Gastrocnemius medialis (tissue), 4 donors: ENCODE data around the gene GALNT16. TPM values are rescaled to one million over a fixed set of nuclear protein-coding genes. Genes with fewer than 3 reads are reported as not detected.
"Not testable (repeated sequence)": the region's sequence is repeated elsewhere in the genome, so short reads cannot be mapped to it uniquely, and the experiment has no call there.

Experiments
- ATAC-seq, 2 donors: fragments of 150-250 bp; one replicate each; pipeline ENCODE4 v1.9.1; 2016
- DNase-seq, 2 donors: peaks; one replicate each; pipeline ENCODE4 v3.0.0-alpha.2; 2019
- H3K27ac ChIP-seq, 4 donors: fragments of 200-600 bp; sonication (generic); 1 replicate in 1 of 4; 2 replicates in 3 of 4; pipeline ENCODE4 v1.5.1; 2016 to 2018; ENCODE audit warnings: mild to moderate bottlenecking in 2 of 4, moderate library complexity in 1 of 4
- H3K27me3 ChIP-seq, 3 donors: fragments of 200-600 bp; sonication (generic) in 2 of 3; 1 replicate in 1 of 3; 2 replicates in 2 of 3; pipeline versions ENCODE4 v1.5.1 to v1.6.0; 2016 to 2019; ENCODE audit warnings: mild to moderate bottlenecking in 1 of 3, moderate library complexity in 1 of 3
- H3K36me3 ChIP-seq, 2 donors: fragments of 200-600 bp; sonication (generic) in 1 of 2; one replicate each; pipeline ENCODE4 v1.5.1; 2017 to 2018
- H3K4me1 ChIP-seq, 2 donors: fragments of 200-600 bp; sonication (generic) in 1 of 2; one replicate each; pipeline ENCODE4 v1.5.1; 2016 to 2017; ENCODE audit warnings: mild to moderate bottlenecking in 2 of 2
- H3K4me3 ChIP-seq, 4 donors: fragments of 200-600 bp; sonication (generic) in 3 of 4; 1 replicate in 1 of 4; 2 replicates in 3 of 4; pipeline ENCODE4 v1.5.1; 2016 to 2019; ENCODE audit warnings: mild to moderate bottlenecking in 2 of 4
- H3K9me3 ChIP-seq, 3 donors: fragments of 200-600 bp; sonication (generic) in 2 of 3; 1 replicate in 1 of 3; 2 replicates in 2 of 3; pipeline ENCODE4 v1.5.1; 2016 to 2019
- CTCF ChIP-seq, 5 experiments: fragments of 450-650 bp in 3 of 5; fragments of 200-600 bp in 2 of 5; sonication (generic) in 2 of 5; IDR thresholded peaks in 4 of 5; conservative IDR thresholded peaks in 1 of 5; 1 replicate in 4 of 5; 2 replicates in 1 of 5; pipeline ENCODE4 v1.5.1; 2016 to 2019; ENCODE audit warnings: antibody characterized with exemption in 5 of 5, mild to moderate bottlenecking in 3 of 5, moderate library complexity in 3 of 5
- POLR2A ChIP-seq, 2 donors: fragments of 450-650 bp; IDR thresholded peaks; one replicate each; pipeline ENCODE4 v1.6.1; 2017; ENCODE audit warnings: antibody characterized with exemption in 2 of 2, mild to moderate bottlenecking in 2 of 2, moderate library complexity in 2 of 2
- in situ Hi-C, 4 donors: fragments of 200-750 bp; cut with MboI; loops; one replicate each; pipeline versions ENCODE4 v1.15.0 to v1.8.0; 2017; ENCODE audit warnings: low sequenced_read_pairs in 4 of 4
- intact Hi-C: fragments of 100-400 bp; cut with DNase I; formaldehyde crosslinking; loops from one replicate; pipeline ENCODE4 v1.15.1; 2023; ENCODE audit warnings: low total_unique reads
- total RNA-seq, 4 donors: library from RNA; depleted of rRNA; stranded (reverse); fragments of >200 nt; gene quantifications; one replicate each; pipeline versions ENCODE4 v1.1.0 to v1.2.3, GENCODE V29; 2016

Gene GALNT16
- total RNA-seq = 1 to 10 TPM in 2 of 4 donors, under 1 TPM in 2; 0.15 to 2.7 (median 1.7) TPM

- Histone ChIP-seq H3K4me3 (peak within 1 kb of the TSS; percentile 57 to 89 (median 60)), H3K36me3 (no peaks in the 10 kb centered on the region), H3K27me3 (peaks cover 31 to 46% (median 36%) of the 10 kb centered on the region in 3 donors), H3K9me3 (no peaks in the 10 kb centered on the region), H3K4me1 (peaks cover 5 to 7% of the 10 kb centered on the region in 2 donors), H3K27ac (peak within 1 kb of the TSS in 3 of 4 donors; percentile 37 to 56 (median 55))
- in situ Hi-C loops = no loop called here
- peak in 4 of 5 experiments; percentile 7 to 37 (median 18) for TF ChIP-seq CTCF (IDR thresholded peaks at IDR 0.05 in 4 of 5, conservative IDR thresholded peaks at IDR 0.05 in 1 of 5)
- no peak for TF ChIP-seq POLR2A (IDR thresholded peaks at IDR 0.05)
- ATAC-seq (no peak), DNase-seq (no peak)
- intact Hi-C loops = loop anchor here (5.0 kb wide), 1 partner anchor 58 kb away; no protein-coding TSS in a partner anchor
These were observed at the start of gene GALNT16 for GRCh38 chr14:69259527-69260189. TSS of gene GALNT16 (plus strand) at chr14:69260158. CDS start at chr14:69260291, 133 bp downstream.

- peak overlapping the region; percentile 67 to 83 (median 72) for H3K27ac ChIP-seq
These were observed 45.6 kb upstream of the GALNT16 start for GRCh38 chr14:69214393-69214792.

GRCh38 chr14:69217663-69218062 lies 42.3 kb upstream of the GALNT16 start:
- ATAC-seq, H3K4me3 ChIP-seq, intact Hi-C loops, H3K27me3 ChIP-seq, DNase-seq, H3K9me3 ChIP-seq, H3K27ac ChIP-seq, H3K36me3 ChIP-seq, in situ Hi-C loops: not testable (repeated sequence)
- H3K4me1 ChIP-seq = peaks cover 12 to 20% of the 10 kb centered on the region in 2 donors

More at GRCh38 chr14:69214393-69214792, 45.6 kb upstream of the GALNT16 start:
- Histone ChIP-seq H3K4me1 (peaks cover 15 to 25% of the 10 kb centered on the region in 2 donors), H3K9me3 (no peaks in the 10 kb centered on the region), H3K4me3 (no peak overlapping the region), H3K27me3 (no peaks in the 10 kb centered on the region), H3K36me3 (peaks cover 0 to 3% of the 10 kb centered on the region in 2 donors)
- ATAC-seq = peak; percentile 100
- in situ Hi-C loops = no loop called here
- intact Hi-C loops = loop anchor here (2.0 kb wide), 1 partner anchor 62 kb away; the partner anchor contains the start of gene DCAF5
- no peak for TF ChIP-seq CTCF (IDR thresholded peaks at IDR 0.05 in 4 of 5, conservative IDR thresholded peaks at IDR 0.05 in 1 of 5)
- no peak for TF ChIP-seq POLR2A (IDR thresholded peaks at IDR 0.05)
- DNase-seq = peak; percentile 10 to 41

- in situ Hi-C loops (loop anchor here in 1 of 4 donors (25.0 kb wide), 1 partner anchor 237 kb away; no protein-coding TSS in a partner anchor), intact Hi-C loops (no loop called here)
- no peaks in the 10 kb centered on the region for H3K27me3 ChIP-seq
- DNase-seq (no peak), ATAC-seq (no peak)
- H3K27ac ChIP-seq = no peak overlapping the region
- no peak for TF ChIP-seq POLR2A (IDR thresholded peaks at IDR 0.05)
- TF ChIP-seq CTCF (IDR thresholded peaks at IDR 0.05 in 4 of 5, conservative IDR thresholded peaks at IDR 0.05 in 1 of 5) = no peak
- H3K4me3 ChIP-seq = no peak overlapping the region
- H3K9me3 ChIP-seq = no peaks in the 10 kb centered on the region
- peaks cover 0 to 12% of the 10 kb centered on the region in 2 donors for H3K36me3 ChIP-seq
- peaks cover 12 to 14% of the 10 kb centered on the region in 2 donors for H3K4me1 ChIP-seq
These were observed 35.0 kb upstream of the GALNT16 start for GRCh38 chr14:69224946-69225345.

GRCh38 chr14:69226178-69226577 lies 33.8 kb upstream of the GALNT16 start:
- no peak for DNase-seq

More at GRCh38 chr14:69226178-69226577, 33.8 kb upstream of the GALNT16 start:
- intact Hi-C loops (no loop called here), in situ Hi-C loops (loop anchor here in 1 of 4 donors (25.0 kb wide), 1 partner anchor 236 kb away; no protein-coding TSS in a partner anchor)
- H3K4me3 ChIP-seq = no peak overlapping the region
- peak; percentile 46 to 58 for ATAC-seq
- H3K27ac ChIP-seq = peak overlapping the region; percentile 38 to 66 (median 52)
- H3K27me3 ChIP-seq = no peaks in the 10 kb centered on the region
- TF ChIP-seq CTCF (IDR thresholded peaks at IDR 0.05 in 4 of 5, conservative IDR thresholded peaks at IDR 0.05 in 1 of 5) = no peak
- no peak for TF ChIP-seq POLR2A (IDR thresholded peaks at IDR 0.05)
- peaks cover 0 to 23% of the 10 kb centered on the region in 2 donors for H3K36me3 ChIP-seq
- peaks cover 12 to 14% of the 10 kb centered on the region in 2 donors for H3K4me1 ChIP-seq
- no peaks in the 10 kb centered on the region for H3K9me3 ChIP-seq
